AG04450 (cell line): ENCODE measurements around the gene FLYWCH1. TPM values are rescaled to one million over a fixed set of nuclear protein-coding genes. Genes with fewer than 3 reads are reported as not detected.

Source experiments
- CTCF ChIA-PET: fragments of 300-600, 350-600 bp; formaldehyde crosslinking; extraction: SDS; loops from one replicate; lab custom pipeline; 2022; ENCODE audit warnings: antibody characterized with exemption, inconsistent platforms; lab: Charles Lee
- POLR2A ChIA-PET: fragments of 350-600 bp; formaldehyde crosslinking; extraction: SDS; loops from one replicate; lab custom pipeline; 2021; ENCODE audit warnings: antibody characterized with exemption, inconsistent platforms; lab: Yijun Ruan, JAX
- DNase-seq: peaks from one replicate; pipeline ENCODE4 v3.0.0-alpha.2; 2011; ENCODE audit warnings: low read depth, low spot score
- H3K27ac ChIP-seq: one replicate; pipeline ENCODE4 v1.5.1; 2012; ENCODE audit warnings: low read depth, low read length, control low read depth
- H3K27me3 ChIP-seq: one replicate; pipeline ENCODE4 v1.6.0; 2012; ENCODE audit warnings: low read length; ENCODE audit not compliant: control insufficient read depth, insufficient read depth
- H3K4me3 ChIP-seq: 2 replicates; pipeline ENCODE4 v1.5.1; 2011; ENCODE audit warnings: mild to moderate bottlenecking, low read depth, low read length, control low read depth
- H3K9me3 ChIP-seq: 2 replicates; pipeline ENCODE4 v1.5.1; 2012; ENCODE audit warnings: low read length; ENCODE audit not compliant: control insufficient read depth, insufficient read depth
- polyA plus RNA-seq: library from polyadenylated mRNA; depleted of rRNA; stranded (reverse); fragments of >200 nt; gene quantifications from 2 replicates; pipeline ENCODE4 v1.2.3, GENCODE V29; 2011
- TF ChIP-seq, protein P1 (sequence below): IDR thresholded peaks from 2 replicates; pipeline ENCODE4 v1.5.1; 2011; ENCODE audit warnings: low read depth, low read length, control low read depth, inconsistent platforms

The FLYWCH1 gene
- polyA plus RNA-seq, 1 experiment: 15.1 TPM

- CTCF ChIA-PET: no interaction called here
These were observed 55.1 kb downstream of the FLYWCH1 start for GRCh38 chr16:2966808-2967191.

DNA sequence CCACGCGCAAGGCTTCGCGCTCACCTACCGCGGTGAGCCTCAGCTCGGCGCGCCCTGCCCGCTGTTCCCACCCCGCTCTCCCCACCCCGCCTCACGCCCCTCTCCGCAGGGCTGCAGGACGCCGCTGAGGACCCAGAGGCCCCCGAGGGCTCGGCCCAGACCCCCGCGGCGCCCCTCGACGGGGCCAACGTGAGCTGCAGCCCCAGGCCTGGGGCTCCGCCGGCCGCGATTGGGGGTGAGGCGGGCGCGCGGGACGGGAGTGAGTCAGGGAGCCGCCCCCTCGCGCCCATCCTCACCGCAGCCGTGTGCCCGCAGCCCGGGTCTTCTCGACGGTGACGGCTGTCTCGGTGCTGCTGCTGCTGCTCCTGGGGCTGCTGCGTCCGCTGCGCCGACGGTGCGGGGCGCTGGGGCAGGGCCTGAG is 55.5 kb downstream of the FLYWCH1 start:
- no peak for DNase-seq
- CTCF ChIA-PET: interaction anchor here (0.8 kb wide), 1 partner anchor 11 kb away, joined by 3 read pairs; no protein-coding TSS in a partner anchor
- POLR2A ChIA-PET: no interaction called here

More at GRCh38 chr16:2966808-2967191, 55.1 kb downstream of the FLYWCH1 start:
- no peak for DNase-seq
- Histone ChIP-seq H3K27me3 (peaks cover 37% of the 10 kb centered on the region), H3K27ac (no peak overlapping the region), H3K9me3 (peaks cover 4% of the 10 kb centered on the region; the same call in 1 of the 2 replicates), H3K4me3 (no peak overlapping the region)
- TF ChIP-seq, protein P1, sequence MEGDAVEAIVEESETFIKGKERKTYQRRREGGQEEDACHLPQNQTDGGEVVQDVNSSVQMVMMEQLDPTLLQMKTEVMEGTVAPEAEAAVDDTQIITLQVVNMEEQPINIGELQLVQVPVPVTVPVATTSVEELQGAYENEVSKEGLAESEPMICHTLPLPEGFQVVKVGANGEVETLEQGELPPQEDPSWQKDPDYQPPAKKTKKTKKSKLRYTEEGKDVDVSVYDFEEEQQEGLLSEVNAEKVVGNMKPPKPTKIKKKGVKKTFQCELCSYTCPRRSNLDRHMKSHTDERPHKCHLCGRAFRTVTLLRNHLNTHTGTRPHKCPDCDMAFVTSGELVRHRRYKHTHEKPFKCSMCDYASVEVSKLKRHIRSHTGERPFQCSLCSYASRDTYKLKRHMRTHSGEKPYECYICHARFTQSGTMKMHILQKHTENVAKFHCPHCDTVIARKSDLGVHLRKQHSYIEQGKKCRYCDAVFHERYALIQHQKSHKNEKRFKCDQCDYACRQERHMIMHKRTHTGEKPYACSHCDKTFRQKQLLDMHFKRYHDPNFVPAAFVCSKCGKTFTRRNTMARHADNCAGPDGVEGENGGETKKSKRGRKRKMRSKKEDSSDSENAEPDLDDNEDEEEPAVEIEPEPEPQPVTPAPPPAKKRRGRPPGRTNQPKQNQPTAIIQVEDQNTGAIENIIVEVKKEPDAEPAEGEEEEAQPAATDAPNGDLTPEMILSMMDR: no peak
- POLR2A ChIA-PET: no interaction called here

GRCh38 chr16:2967721-2968161 is 56.0 kb downstream of the FLYWCH1 start:
- no peak for DNase-seq
- Histone ChIP-seq H3K9me3 (peaks cover 4% of the 10 kb centered on the region; the same call in 1 of the 2 replicates), H3K27me3 (peaks cover 28% of the 10 kb centered on the region), H3K4me3 (no peak overlapping the region), H3K27ac (no peak overlapping the region)
- ChIA-PET POLR2A (no interaction called here), CTCF (interaction anchor here (0.6 to 0.8 kb wide), 2 partner anchors 11 to 41 kb away, joined by 3 to 5 read pairs; no protein-coding TSS in a partner anchor)
- TF ChIP-seq, protein P1: no peak

More for the DNA sequence above, 55.5 kb downstream of the FLYWCH1 start:
- TF ChIP-seq, protein P1: no peak
- Histone ChIP-seq H3K27me3 (peaks cover 32% of the 10 kb centered on the region), H3K9me3 (peaks cover 4% of the 10 kb centered on the region; the same call in 1 of the 2 replicates), H3K27ac (no peak overlapping the region), H3K4me3 (no peak overlapping the region)

- TF ChIP-seq, protein P1: no peak
- no peak overlapping the region; the same call in 1 of the 2 replicates for H3K4me3 ChIP-seq
- DNase-seq: no peak
- ChIA-PET CTCF (interaction anchor here (0.6 to 0.8 kb wide), 2 partner anchors 10 to 42 kb away, joined by 3 to 5 read pairs; no protein-coding TSS in a partner anchor), POLR2A (no interaction called here)
- no peak overlapping the region for H3K27ac ChIP-seq
- H3K9me3 ChIP-seq: peaks cover 4% of the 10 kb centered on the region; the same call in 1 of the 2 replicates
- peaks cover 25% of the 10 kb centered on the region for H3K27me3 ChIP-seq
These were observed 56.6 kb downstream of the FLYWCH1 start for GRCh38 chr16:2968368-2968737.

GRCh38 chr16:2968738-2969544 is 57.2 kb downstream of the FLYWCH1 start, which contains the start of gene PAQR4:
TSS of gene PAQR4 (plus strand) at chr16:2969348. CDS start at chr16:2969675, 327 bp downstream.
- H3K27ac ChIP-seq: no peak within 1 kb of the TSS
- CTCF ChIA-PET: interaction anchor here (0.6 to 1.2 kb wide), 3 partner anchors 9 to 27 kb away, joined by 3 to 8 read pairs (median 3); no protein-coding TSS in a partner anchor
- H3K9me3 ChIP-seq: peaks cover 4% of the 10 kb centered on the region; the same call in 1 of the 2 replicates
- TF ChIP-seq, protein P1: no peak
- DNase-seq: peak; percentile 38
- H3K4me3 ChIP-seq: peak within 1 kb of the TSS; percentile 64
- POLR2A ChIA-PET: interaction anchor here (1.7 kb wide), 1 partner anchor 11 kb away, joined by 10 read pairs; the partner anchor contains the start of gene PKMYT1
- peaks cover 20% of the 10 kb centered on the region for H3K27me3 ChIP-seq
